ENCODE measurements around the gene NR1H3. TPM values are rescaled to one million over a fixed set of nuclear protein-coding genes. Genes with fewer than 3 reads are reported as not detected.
"Not testable (repeated sequence)": the region's sequence is repeated elsewhere in the genome, so short reads cannot be mapped to it uniquely, and the experiment has no call there.

NR1H3 gene
- total RNA-seq, 1 donor from 2014 or later, result 9.0 TPM

DNA sequence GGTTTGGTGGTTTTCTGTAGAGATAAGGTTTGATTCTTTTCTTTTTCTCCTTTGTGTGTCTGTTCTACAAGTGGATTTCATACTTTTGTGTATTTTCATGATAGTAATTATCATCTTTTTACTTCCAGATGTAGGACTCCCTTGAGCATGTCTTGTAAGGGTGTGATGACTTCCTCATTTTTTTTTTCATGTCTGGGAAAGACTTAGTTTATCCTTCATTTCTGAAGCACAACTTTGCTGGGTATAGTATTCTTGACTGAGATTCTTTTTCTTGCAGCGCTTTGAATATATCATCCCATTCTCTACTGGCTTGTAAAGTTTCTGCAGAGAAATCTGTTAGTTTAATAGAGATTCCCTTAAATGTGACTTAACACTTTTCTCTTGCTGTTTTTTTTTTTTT, 45.1 kb downstream of the NR1H3 start:
- intact Hi-C loops (cut with micrococcal nuclease), result no loop called here

DNA sequence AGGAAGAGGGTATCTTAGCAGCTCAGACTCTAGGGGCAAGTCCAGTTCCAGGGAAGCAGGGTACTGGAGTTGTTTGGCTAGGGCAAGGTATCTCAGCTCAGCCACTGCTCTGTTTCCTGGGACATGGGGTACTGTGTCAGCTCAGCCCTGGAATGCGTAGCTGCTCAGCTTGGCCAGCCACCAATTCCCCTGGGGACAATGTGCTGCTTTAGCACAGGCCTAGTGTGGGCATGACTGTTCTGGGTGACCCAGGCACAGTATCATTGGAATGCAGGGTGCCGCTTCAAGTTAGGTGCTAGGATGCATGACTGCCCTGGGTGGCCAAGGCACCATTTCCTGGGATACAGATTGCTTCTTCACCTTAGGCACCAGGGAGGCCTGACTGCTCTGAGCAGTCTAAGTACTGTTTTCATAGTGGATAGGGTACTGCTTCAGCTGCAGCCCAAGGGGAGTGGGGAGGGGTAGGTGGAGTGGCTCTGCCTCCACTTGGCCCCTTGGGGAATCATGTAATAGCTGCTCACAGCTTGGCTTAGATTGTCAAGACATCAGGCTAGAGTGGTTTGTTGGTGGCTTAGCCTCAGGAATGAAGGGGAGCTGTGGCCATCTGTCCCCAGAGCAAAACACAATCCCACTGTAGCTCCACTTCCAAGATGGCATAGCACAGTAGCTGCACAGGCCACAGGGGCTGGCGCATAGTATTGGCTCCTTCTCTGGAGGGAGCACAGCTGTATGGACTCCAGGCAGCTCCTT, 48.1 kb downstream of the NR1H3 start:
- intact Hi-C loops (cut with micrococcal nuclease), result no loop called here

- intact Hi-C loops (cut with micrococcal nuclease), result no loop called here
These were observed 48.7 kb downstream of the NR1H3 start for GRCh38 chr11:47306484-47306844.

DNA sequence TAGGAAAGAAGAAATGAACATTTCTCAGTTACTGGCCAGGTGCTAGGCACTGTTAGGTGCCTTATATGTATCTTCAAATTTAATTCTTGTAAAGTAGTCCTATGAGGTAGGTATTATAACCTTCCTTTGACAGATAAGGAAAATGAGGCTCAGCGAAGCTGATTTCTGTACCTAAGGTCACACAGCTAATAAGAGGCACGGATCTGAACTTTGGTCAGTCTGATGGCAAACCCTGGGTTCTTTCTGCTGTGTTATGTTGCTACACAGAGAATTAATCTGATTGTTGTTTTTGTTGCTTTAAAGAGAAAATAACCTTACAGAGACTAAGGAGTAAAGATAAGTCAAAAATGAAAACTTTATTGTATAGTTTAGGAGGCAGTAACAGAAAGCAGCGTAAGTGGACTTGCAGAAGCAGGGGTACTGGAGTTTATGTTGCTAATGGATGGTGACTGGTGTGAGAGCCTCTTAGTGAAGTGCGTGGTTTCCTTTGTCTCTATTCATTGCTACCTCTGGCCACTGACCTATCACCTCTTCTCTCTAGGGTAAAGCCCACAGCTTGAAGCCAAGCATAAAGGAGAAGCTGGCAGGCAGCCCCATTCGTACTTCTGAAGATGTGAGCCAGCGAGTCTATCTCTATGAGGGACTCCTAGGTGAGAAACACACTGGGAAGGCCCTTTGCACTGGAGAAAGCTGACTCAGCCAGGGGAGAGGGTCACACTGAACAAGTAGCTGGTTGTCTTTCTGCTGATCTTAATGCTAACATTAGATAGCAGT, 50.4 kb downstream of the NR1H3 start:
- intact Hi-C loops (cut with micrococcal nuclease), result no loop called here

GRCh38 chr11:47314992-47315391, 57.2 kb downstream of the NR1H3 start:
- intact Hi-C loops (cut with micrococcal nuclease), result no loop called here

DNA sequence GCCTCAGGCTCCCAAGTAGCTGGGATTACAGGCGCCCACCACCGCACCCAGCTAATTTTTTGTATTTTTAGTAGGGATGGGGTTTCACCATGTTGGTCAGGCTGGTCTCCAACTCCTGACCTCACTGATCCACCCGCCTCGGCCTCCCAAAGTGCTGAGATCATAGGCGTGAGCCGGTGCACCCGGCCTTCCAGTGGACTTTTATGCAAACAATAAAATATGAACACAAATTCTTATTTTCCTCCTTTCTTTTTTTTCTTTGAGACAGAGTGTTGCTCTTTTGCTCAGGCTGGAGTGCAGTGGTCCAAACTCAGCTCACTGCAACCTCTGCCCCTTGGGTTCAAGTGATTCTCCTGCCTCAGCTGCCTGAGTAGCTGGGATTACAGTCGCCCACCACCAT, 58.7 kb downstream of the NR1H3 start:
- intact Hi-C loops (cut with micrococcal nuclease), result not testable (repeated sequence)

DNA sequence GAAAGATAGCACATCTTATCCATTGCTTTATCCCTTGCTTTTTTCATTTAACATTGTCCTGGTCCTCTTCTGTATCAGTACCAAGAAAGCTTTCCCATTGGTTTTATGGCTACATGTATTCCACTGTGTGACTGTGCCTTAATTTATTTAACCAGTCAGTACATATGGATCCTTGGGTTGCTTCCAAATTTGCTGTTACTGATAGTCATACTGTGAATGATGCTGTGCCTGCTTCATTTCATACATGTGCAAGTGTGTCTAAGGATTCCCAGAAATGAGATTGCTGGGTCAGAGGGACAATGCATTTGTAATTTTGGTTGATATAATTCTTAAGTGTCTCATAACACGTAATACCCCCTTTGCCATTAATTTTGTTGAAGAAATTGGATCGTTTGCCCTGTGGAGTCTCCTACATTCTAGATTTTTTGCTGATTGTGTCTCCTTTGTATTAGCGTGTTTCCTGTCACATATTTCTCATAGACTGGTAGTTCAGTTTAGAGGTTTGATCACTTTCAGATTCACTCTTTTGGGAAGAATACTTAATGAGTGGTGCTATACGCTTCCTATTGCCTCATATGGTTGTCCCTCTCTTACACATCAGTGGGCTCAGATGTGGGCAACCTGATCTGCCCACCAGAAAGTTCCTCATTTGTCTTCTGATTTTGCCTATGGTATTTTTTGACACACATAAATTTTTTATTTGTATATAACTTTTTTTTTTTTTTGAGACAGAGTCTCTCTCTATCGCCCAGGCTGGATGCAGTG, 59.5 kb downstream of the NR1H3 start:
- intact Hi-C loops (cut with micrococcal nuclease), result no loop called here

DNA sequence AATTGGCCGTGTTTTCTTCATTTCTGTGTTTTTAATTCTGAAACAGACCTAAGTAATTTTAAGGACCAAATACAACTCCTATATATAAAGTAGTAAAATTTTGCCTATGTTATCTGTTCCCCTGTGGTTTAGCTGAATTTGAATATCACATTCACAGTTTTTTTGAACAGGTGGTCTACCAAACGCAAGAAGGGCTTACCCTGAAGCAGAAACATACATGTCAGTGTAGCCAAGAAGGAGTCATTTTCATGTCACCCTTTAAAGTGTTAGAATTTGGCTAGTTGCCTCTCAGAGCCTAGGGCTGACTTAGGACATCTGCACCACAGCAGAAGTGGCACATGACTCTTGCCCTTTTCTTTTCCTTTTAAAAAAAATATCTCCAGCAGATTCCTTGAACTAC, 60.4 kb downstream of the NR1H3 start:
- intact Hi-C loops (cut with micrococcal nuclease), result no loop called here

Other genes with a start within 250 kb of the NR1H3 start
- gene ARFGAP2, start 81.1 kb upstream of the NR1H3 start, total RNA-seq, result 97.0 and 97.9 TPM in 2 replicates
- gene PACSIN3, start 71.6 kb upstream of the NR1H3 start, total RNA-seq, result 5.7 and 5.9 TPM in 2 replicates
- 135 and 139 TPM in 2 replicates for gene DDB2, start 43.0 kb upstream of the NR1H3 start, total RNA-seq
- 29.0 and 33.5 TPM in 2 replicates for gene ACP2, start 9.2 kb upstream of the NR1H3 start, total RNA-seq
- gene MADD, start 12.1 kb downstream of the NR1H3 start, total RNA-seq, result 99.7 and 100 TPM in 2 replicates
- gene MYBPC3, start 94.7 kb downstream of the NR1H3 start, total RNA-seq, result not detected in 2 replicates
- not detected in 2 replicates for gene SPI1, start 120.6 kb downstream of the NR1H3 start, total RNA-seq
- 20.2 and 20.6 TPM in 2 replicates for gene SLC39A13, start 150.6 kb downstream of the NR1H3 start, total RNA-seq
- gene PSMC3, start 168.4 kb downstream of the NR1H3 start, total RNA-seq, result 176 and 181 TPM in 2 replicates
- 0.93 and 1.1 TPM in 2 replicates for gene RAPSN, start 191.1 kb downstream of the NR1H3 start, total RNA-seq

Data from T-helper 2 cell treated with Interferon-gamma antibody and Interleukin-4, amounts not matched to agents 100 ng/mL and 5 ng/mL, for 36 hours (primary cell).